Measurements from ENCODE around the gene CACNA1C. TPM values are rescaled to one million over a fixed set of nuclear protein-coding genes. Genes with fewer than 3 reads are reported as not detected.

CACNA1C gene
- total RNA-seq, 4 donors from 2014 or later: 2.0 to 4.2 (median 2.5) TPM

DNA sequence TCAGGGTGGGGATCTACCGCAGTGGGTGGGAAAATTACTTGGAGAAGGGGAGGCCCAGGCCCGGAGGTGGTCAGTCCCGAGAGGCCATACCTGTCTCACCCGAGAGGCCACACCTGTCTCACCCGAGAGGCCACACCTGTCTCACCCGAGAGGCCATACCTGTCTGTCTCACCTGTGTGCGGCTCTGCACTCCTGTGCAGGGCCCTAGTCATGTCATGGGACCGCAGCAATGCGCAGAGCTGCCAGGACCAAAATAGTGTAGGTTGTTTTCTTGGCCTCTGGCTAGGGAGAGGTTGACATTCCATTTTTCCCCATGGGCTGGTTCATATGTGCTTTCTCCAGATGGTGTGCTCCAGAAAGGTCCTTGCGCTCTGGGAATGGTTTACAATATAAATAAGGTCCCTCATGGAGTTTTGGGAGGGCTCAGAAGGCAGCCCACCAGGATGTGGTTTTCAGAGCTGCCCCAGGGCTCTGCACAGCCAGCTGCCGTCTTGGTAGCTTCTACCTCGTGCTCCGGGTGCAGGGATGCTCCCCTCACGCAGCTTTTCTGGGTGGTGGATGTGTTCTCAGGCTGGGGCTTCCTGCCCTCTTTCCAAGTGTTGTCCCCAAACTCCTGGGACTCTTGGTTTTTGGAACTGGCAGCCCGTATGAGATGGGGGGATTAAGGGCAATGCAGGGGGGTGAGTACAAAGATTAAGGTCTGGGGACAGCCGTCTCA lies 58.2 kb downstream of the CACNA1C start:
- peaks cover 0 to 9% of the 10 kb centered on the region in 2 donors for H3K4me1 ChIP-seq
- H3K27ac ChIP-seq: no peak overlapping the region
- WGBS, 2 donors: 84 to 87% methylated on average over 16 of the region's 16 CpGs
- intact Hi-C loops (cut with DNase I): no loop called here
- TF ChIP-seq, protein P1, sequence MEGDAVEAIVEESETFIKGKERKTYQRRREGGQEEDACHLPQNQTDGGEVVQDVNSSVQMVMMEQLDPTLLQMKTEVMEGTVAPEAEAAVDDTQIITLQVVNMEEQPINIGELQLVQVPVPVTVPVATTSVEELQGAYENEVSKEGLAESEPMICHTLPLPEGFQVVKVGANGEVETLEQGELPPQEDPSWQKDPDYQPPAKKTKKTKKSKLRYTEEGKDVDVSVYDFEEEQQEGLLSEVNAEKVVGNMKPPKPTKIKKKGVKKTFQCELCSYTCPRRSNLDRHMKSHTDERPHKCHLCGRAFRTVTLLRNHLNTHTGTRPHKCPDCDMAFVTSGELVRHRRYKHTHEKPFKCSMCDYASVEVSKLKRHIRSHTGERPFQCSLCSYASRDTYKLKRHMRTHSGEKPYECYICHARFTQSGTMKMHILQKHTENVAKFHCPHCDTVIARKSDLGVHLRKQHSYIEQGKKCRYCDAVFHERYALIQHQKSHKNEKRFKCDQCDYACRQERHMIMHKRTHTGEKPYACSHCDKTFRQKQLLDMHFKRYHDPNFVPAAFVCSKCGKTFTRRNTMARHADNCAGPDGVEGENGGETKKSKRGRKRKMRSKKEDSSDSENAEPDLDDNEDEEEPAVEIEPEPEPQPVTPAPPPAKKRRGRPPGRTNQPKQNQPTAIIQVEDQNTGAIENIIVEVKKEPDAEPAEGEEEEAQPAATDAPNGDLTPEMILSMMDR (IDR thresholded peaks at IDR 0.05): no peak
- TF ChIP-seq POLR2A (IDR thresholded peaks at IDR 0.05): no peak
- no peaks in the 10 kb centered on the region for H3K9me3 ChIP-seq
- H3K36me3 ChIP-seq: no peaks in the 10 kb centered on the region
- no peak overlapping the region for H3K4me3 ChIP-seq (replicated peaks in 1 of 3)
- no peaks in the 10 kb centered on the region for H3K27me3 ChIP-seq
- DNase-seq: no peak

DNA sequence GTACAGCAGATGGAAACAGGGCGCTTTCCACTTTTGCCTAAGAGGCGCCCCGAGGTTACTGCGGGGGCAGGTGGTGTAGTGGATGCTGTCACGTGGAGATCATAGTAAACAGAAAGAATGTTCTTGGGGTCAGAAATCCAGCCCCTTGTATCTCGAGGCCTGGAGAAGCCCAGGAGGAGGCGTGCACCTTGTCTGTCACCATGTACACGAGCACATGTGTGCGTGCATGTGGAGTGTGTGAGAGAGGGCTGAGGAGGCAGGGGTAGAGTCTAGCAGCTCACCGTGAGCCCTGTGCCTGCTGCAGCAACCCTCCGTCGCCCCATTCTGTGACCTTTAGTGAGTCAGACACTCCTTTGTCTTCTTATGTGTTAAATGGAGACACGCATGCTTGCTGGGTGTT lies 59.0 kb downstream of the CACNA1C start:
- intact Hi-C loops (cut with DNase I): no loop called here
- no peak overlapping the region for H3K4me3 ChIP-seq (replicated peaks in 1 of 3)
- H3K4me1 ChIP-seq: peaks cover 0 to 9% of the 10 kb centered on the region in 2 donors
- no peaks in the 10 kb centered on the region for H3K27me3 ChIP-seq
- TF ChIP-seq, protein P1 (IDR thresholded peaks at IDR 0.05): no peak
- TF ChIP-seq POLR2A (IDR thresholded peaks at IDR 0.05): no peak
- no peaks in the 10 kb centered on the region for H3K36me3 ChIP-seq
- no peak for DNase-seq
- 88 to 93% methylated on average over 13 of the region's 13 CpGs for WGBS, 2 donors
- H3K27ac ChIP-seq: no peak overlapping the region
- no peaks in the 10 kb centered on the region for H3K9me3 ChIP-seq

DNA sequence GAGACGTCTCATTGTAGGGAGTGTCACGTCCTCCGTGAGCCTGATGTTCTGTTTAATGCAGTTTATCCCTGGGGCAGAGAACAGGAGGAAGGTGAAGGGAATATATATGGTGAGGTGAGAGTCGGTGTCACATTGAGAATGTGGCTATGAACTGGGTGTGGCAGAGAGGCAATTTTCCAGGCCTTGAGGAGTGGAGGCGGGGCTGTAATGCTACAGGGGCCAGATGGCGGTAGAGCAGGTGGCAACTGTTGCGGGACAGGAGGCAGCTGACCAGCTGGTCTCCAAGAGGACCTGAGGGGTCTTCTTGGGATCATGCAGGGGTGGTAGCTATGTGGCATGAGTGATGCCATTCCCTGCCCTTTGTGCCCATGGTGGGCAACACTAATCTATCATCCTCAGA lies 59.6 kb downstream of the CACNA1C start:
- peaks cover 0 to 9% of the 10 kb centered on the region in 2 donors for H3K4me1 ChIP-seq
- TF ChIP-seq POLR2A (IDR thresholded peaks at IDR 0.05): no peak
- TF ChIP-seq, protein P1 (IDR thresholded peaks at IDR 0.05): no peak

DNA sequence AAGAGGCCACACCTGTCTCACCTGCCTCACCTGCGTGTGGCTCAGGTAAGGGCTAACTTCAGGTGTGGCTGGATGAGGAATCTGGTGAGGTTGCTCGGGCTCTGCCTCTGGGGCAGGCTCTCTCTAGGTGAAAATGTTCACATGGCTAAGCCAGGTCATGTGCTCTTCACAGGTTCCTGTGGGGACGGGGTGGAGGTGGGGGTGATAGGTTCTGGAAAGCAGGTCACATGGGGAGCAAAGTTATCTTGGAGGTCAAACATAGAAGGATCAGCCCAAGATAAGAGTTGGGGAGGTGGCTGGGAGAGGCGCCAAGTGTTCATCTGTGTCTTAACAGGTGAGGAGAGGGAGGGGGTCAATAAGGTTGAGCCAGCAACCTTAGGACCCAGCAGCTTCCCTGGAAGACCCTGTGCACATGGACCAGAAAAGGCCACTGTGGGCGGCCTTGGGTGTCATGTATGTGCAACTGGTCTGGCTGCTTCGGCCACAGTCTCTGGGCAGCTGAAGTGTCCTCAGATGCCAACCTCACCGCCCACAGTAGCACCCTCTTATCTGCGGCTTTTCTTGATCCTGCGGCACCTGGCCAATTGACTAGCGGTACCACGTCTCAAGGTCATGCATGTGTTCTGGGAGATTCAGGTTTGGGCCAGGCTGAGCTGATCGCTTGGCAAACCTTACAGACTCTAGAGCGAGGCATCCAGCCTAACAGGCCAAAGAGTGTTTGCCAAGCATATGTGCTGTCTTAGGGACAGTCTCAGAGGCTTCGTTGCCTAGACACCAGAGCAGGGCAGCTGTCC lies 60.5 kb downstream of the CACNA1C start:
- H3K27ac ChIP-seq: no peak overlapping the region
- intact Hi-C loops (cut with DNase I): no loop called here
- H3K9me3 ChIP-seq: no peaks in the 10 kb centered on the region

More for the DNA sequence above, 59.6 kb downstream of the CACNA1C start:
- Histone ChIP-seq H3K9me3 (no peaks in the 10 kb centered on the region), H3K4me3 (replicated peaks in 1 of 3) (no peak overlapping the region), H3K36me3 (no peaks in the 10 kb centered on the region), H3K27me3 (no peaks in the 10 kb centered on the region), H3K27ac (no peak overlapping the region)
- intact Hi-C loops (cut with DNase I): no loop called here
- no peak for DNase-seq
- 92 to 94% methylated on average over 7 of the region's 7 CpGs for WGBS, 2 donors

More for the DNA sequence above, 60.5 kb downstream of the CACNA1C start:
- Histone ChIP-seq H3K36me3 (no peaks in the 10 kb centered on the region), H3K27me3 (no peaks in the 10 kb centered on the region), H3K4me3 (replicated peaks in 1 of 3) (no peak overlapping the region), H3K4me1 (peaks cover 0 to 9% of the 10 kb centered on the region in 2 donors)
- WGBS, 2 donors: 46 to 49% methylated on average over 12 to 14 of the region's 14 CpGs
- TF ChIP-seq POLR2A (IDR thresholded peaks at IDR 0.05): no peak
- TF ChIP-seq, protein P1 (IDR thresholded peaks at IDR 0.05): no peak
- peak; percentile 90 to 95 for DNase-seq
